Upper lobe of left lung (tissue), 6 donors: ENCODE measurements around the gene AGBL4. TPM values are rescaled to one million over a fixed set of nuclear protein-coding genes. Genes with fewer than 3 reads are reported as not detected.
A peak's percentile ranks its signal among the peaks of the same experiment; 100 is the strongest.

Source experiments
- ATAC-seq, 2 donors: fragments of 200-7000 bp; cut with Tn5 transposase; one replicate each; pipeline ENCODE4 v1.9.1; 2022; ENCODE audit warnings: mild to moderate bottlenecking in 2 of 2, moderate library complexity in 2 of 2; ENCODE audit not compliant: low FRiP score in 2 of 2
- DNase-seq, 2 donors: peaks; one replicate each; pipeline ENCODE4 v3.0.0-alpha.2; 2019 to 2020
- H3K27ac ChIP-seq, 4 donors: fragments of 200-600 bp; sonication (generic); one replicate each; pipeline ENCODE4 v1.5.1; 2016 to 2019
- H3K27me3 ChIP-seq, 4 donors: fragments of 200-600 bp; sonication (generic); one replicate each; pipeline ENCODE4 v1.5.1; 2017 to 2019
- H3K36me3 ChIP-seq, 4 donors: fragments of 200-600 bp; sonication (generic); one replicate each; pipeline ENCODE4 v1.5.1; 2016 to 2019
- H3K4me1 ChIP-seq, 4 donors: fragments of 200-600 bp; sonication (generic); one replicate each; pipeline ENCODE4 v1.5.1; 2018 to 2019
- H3K4me3 ChIP-seq, 4 donors: fragments of 200-600 bp; sonication (generic); one replicate each; pipeline ENCODE4 v1.5.1; 2017 to 2019; ENCODE audit warnings: mild to moderate bottlenecking in 2 of 4, moderate library complexity in 1 of 4
- H3K9me3 ChIP-seq, 4 donors: fragments of 200-600 bp; sonication (generic); one replicate each; pipeline ENCODE4 v1.5.1; 2018 to 2019
- CTCF ChIP-seq, 6 experiments: fragments of 450-650 bp in 4 of 6; fragments of 200-600 bp in 2 of 6; sonication (generic) in 2 of 6; IDR thresholded peaks; one replicate each; pipeline ENCODE4 v1.5.1; 2016 to 2019; ENCODE audit warnings: antibody characterized with exemption in 6 of 6
- EP300 ChIP-seq, 4 donors: sonication (generic); formaldehyde crosslinking; IDR thresholded peaks; one replicate each; pipeline ENCODE4 v1.5.1; 2017; ENCODE audit warnings: antibody characterized with exemption in 4 of 4, control low read depth in 2 of 4
- POLR2A ChIP-seq, 4 donors: fragments of 450-650 bp; IDR thresholded peaks; one replicate each; pipeline ENCODE4 v1.5.1; 2016 to 2017; ENCODE audit warnings: antibody characterized with exemption in 4 of 4, mild to moderate bottlenecking in 2 of 4
- POLR2AphosphoS5 ChIP-seq, 2 donors: sonication (generic); formaldehyde crosslinking; IDR thresholded peaks; one replicate each; pipeline ENCODE4 v1.5.1; 2017; ENCODE audit warnings: antibody characterized with exemption in 2 of 2
- WGBS, 2 donors: methylation state at CpG; one replicate each; pipeline ENCODE4 v1.1.5; 2017 to 2018; 5-methylcytosine and 5-hydroxymethylcytosine counted together
- total RNA-seq, 6 donors: library from RNA; depleted of rRNA in 4 of 6; stranded (reverse); fragments of >200 nt in 4 of 6; gene quantifications; one replicate each; pipeline versions ENCODE4 v1.1.0 to v1.2.1, GENCODE V29; 2016 to 2021
- donor health status: DM: no; HTN: no; CAD: no; lungs with moderate emphysema.
- donor health status: DM: no; HTN: yes; CAD: no; lungs with severe emphysema.

AGBL4 gene
- total RNA-seq, 6 donors from 2014 or later, result 0.57 to 10.5 (median 1.5) TPM

GRCh38 chr1:48693674-48694320, 1330.0 kb downstream of the AGBL4 start:
- TF ChIP-seq CTCF (IDR thresholded peaks at IDR 0.05), result no peak
- no peak for TF ChIP-seq POLR2AphosphoS5 (IDR thresholded peaks at IDR 0.05)
- no peak for TF ChIP-seq EP300 (IDR thresholded peaks at IDR 0.05)
- no peak for TF ChIP-seq POLR2A (IDR thresholded peaks at IDR 0.05)
- ATAC-seq, result peak in 1 of 2 donors; percentile 32
- Histone ChIP-seq H3K4me3 (no peak overlapping the region), H3K27ac (no peak overlapping the region), H3K36me3 (no peaks in the 10 kb centered on the region), H3K9me3 (no peaks in the 10 kb centered on the region), H3K4me1 (peaks cover 0 to 6% (median 2%) of the 10 kb centered on the region in 4 donors), H3K27me3 (no peaks in the 10 kb centered on the region)
- DNase-seq, result peak in 1 of 2 donors; percentile 32
- WGBS, 2 donors, result 56 to 68% methylated on average over 12 of the region's 12 CpGs

- ATAC-seq, result no peak
- no peaks in the 10 kb centered on the region for H3K27me3 ChIP-seq
- H3K4me1 ChIP-seq, result peaks cover 0 to 6% (median 2%) of the 10 kb centered on the region in 4 donors
- DNase-seq, result no peak
- no peak overlapping the region for H3K27ac ChIP-seq
- no peak for TF ChIP-seq CTCF (IDR thresholded peaks at IDR 0.05)
- TF ChIP-seq POLR2AphosphoS5 (IDR thresholded peaks at IDR 0.05), result no peak
- no peak for TF ChIP-seq EP300 (IDR thresholded peaks at IDR 0.05)
- no peak for TF ChIP-seq POLR2A (IDR thresholded peaks at IDR 0.05)
- H3K9me3 ChIP-seq, result no peaks in the 10 kb centered on the region
- H3K36me3 ChIP-seq, result no peaks in the 10 kb centered on the region
- no peak overlapping the region for H3K4me3 ChIP-seq
- 52 to 61% methylated on average over 11 of the region's 11 CpGs for WGBS, 2 donors
Observed at GRCh38 chr1:48693180-48693579, 1330.6 kb downstream of the AGBL4 start.

GRCh38 chr1:48692235-48692634, 1331.5 kb downstream of the AGBL4 start:
- WGBS, 2 donors, result 82 to 86% methylated on average over 8 to 9 of the region's 9 CpGs
- peaks cover 0 to 6% (median 2%) of the 10 kb centered on the region in 4 donors for H3K4me1 ChIP-seq
- ATAC-seq (no peak), DNase-seq (no peak)
- no peaks in the 10 kb centered on the region for H3K36me3 ChIP-seq
- no peak overlapping the region for H3K4me3 ChIP-seq
- H3K9me3 ChIP-seq, result no peaks in the 10 kb centered on the region
- TF ChIP-seq EP300 (IDR thresholded peaks at IDR 0.05) (no peak), POLR2AphosphoS5 (IDR thresholded peaks at IDR 0.05) (no peak), POLR2A (IDR thresholded peaks at IDR 0.05) (no peak), CTCF (IDR thresholded peaks at IDR 0.05) (no peak)
- no peaks in the 10 kb centered on the region for H3K27me3 ChIP-seq
- no peak overlapping the region for H3K27ac ChIP-seq

- TF ChIP-seq POLR2A (IDR thresholded peaks at IDR 0.05) (no peak), CTCF (IDR thresholded peaks at IDR 0.05) (no peak), EP300 (IDR thresholded peaks at IDR 0.05) (no peak), POLR2AphosphoS5 (IDR thresholded peaks at IDR 0.05) (no peak)
- Histone ChIP-seq H3K4me3 (no peak overlapping the region), H3K9me3 (no peaks in the 10 kb centered on the region), H3K4me1 (peaks cover 0 to 6% (median 2%) of the 10 kb centered on the region in 4 donors), H3K27ac (no peak overlapping the region), H3K36me3 (no peaks in the 10 kb centered on the region), H3K27me3 (no peaks in the 10 kb centered on the region)
- no peak for ATAC-seq
- 75 to 80% methylated on average over 5 of the region's 5 CpGs for WGBS, 2 donors
- DNase-seq, result no peak
Observed at GRCh38 chr1:48691429-48692001, 1332.2 kb downstream of the AGBL4 start.
